Fibroblast of lung (primary cell): ENCODE data around the gene PGA5. TPM values are rescaled to one million over a fixed set of nuclear protein-coding genes. Genes with fewer than 3 reads are reported as not detected.

Experiments used
- DNase-seq, 2 donors: peaks; one replicate each; pipeline versions ENCODE4 v3.0.0 to v3.0.0-alpha.2; 2010; ENCODE audit warnings: low read depth in 2 of 2
- H2AFZ ChIP-seq: 2 replicates; pipeline ENCODE4 v1.5.1; 2012; ENCODE audit warnings: low read length, control low read depth, inconsistent platforms
- H3K27ac ChIP-seq: 2 replicates; pipeline ENCODE4 v1.5.1; 2011; ENCODE audit warnings: low read length, control low read depth; ENCODE audit not compliant: insufficient read depth
- H3K27me3 ChIP-seq: 2 replicates; pipeline ENCODE4 v1.5.1; 2011; ENCODE audit warnings: mild to moderate bottlenecking, low read length; ENCODE audit not compliant: control insufficient read depth, insufficient read depth
- H3K36me3 ChIP-seq: 2 replicates; pipeline ENCODE4 v1.5.1; 2011; ENCODE audit warnings: low read length; ENCODE audit not compliant: control insufficient read depth, insufficient read depth
- H3K4me1 ChIP-seq: 2 replicates; pipeline ENCODE4 v1.5.1; 2011; ENCODE audit warnings: low read length; ENCODE audit not compliant: control insufficient read depth, insufficient read depth; ENCODE audit errors: extremely low read depth
- H3K4me2 ChIP-seq: 2 replicates; pipeline ENCODE4 v1.5.1; 2011; ENCODE audit warnings: low read length, control low read depth; ENCODE audit not compliant: insufficient read depth; ENCODE audit errors: extremely low read depth
- H3K4me3 ChIP-seq, 4 experiments: fragments of 200-600 bp in 1 of 4; sonication (generic) in 1 of 4; replicated peaks in 1 of 4; 2 replicates each; pipeline ENCODE4 v1.5.1; 2011 to 2016; ENCODE audit warnings: low read length in 4 of 4, low read depth in 3 of 4, mild to moderate bottlenecking in 3 of 4, control low read depth in 2 of 4, inconsistent platforms in 1 of 4, mixed read lengths in 1 of 4; ENCODE audit not compliant: insufficient read depth in 1 of 4; ENCODE audit errors: control extremely low read depth in 1 of 4
- H3K79me2 ChIP-seq: 2 replicates; pipeline ENCODE4 v1.5.1; 2012; ENCODE audit warnings: mild to moderate bottlenecking, low read length, inconsistent platforms; ENCODE audit not compliant: control insufficient read depth, insufficient read depth
- H3K9ac ChIP-seq: 2 replicates; pipeline ENCODE4 v1.5.1; 2011; ENCODE audit warnings: mild to moderate bottlenecking, low read length, control low read depth; ENCODE audit not compliant: insufficient read depth
- H3K9me3 ChIP-seq: 2 replicates; pipeline ENCODE4 v1.5.1; 2012; ENCODE audit warnings: low read depth, low read length; ENCODE audit not compliant: control insufficient read depth, insufficient read depth
- H4K20me1 ChIP-seq: 2 replicates; pipeline ENCODE4 v1.5.1; 2011; ENCODE audit warnings: low read length; ENCODE audit not compliant: control insufficient read depth, insufficient read depth; ENCODE audit errors: extremely low read depth
- EZH2 ChIP-seq: IDR thresholded peaks from 2 replicates; pipeline ENCODE4 v1.5.1; 2012; ENCODE audit warnings: low read length, control low read depth, mild to moderate bottlenecking; ENCODE audit errors: missing control alignments
- polyA plus RNA-seq, 2 donors: library from polyadenylated mRNA; depleted of rRNA in 1 of 2; stranded (reverse) in 1 of 2; unstranded in 1 of 2; fragments of >200 nt; gene quantifications; 2 replicates each; pipeline ENCODE4 v1.2.1, GENCODE V29; 2011 to 2012; ENCODE audit warnings: missing spikeins in 1 of 2
- total RNA-seq: library from RNA; depleted of rRNA; stranded (reverse); fragments of >200 nt; gene quantifications from 2 replicates; pipeline ENCODE4 v1.2.1, GENCODE V29; 2014
- TF ChIP-seq, protein P1 (sequence below), 2 donors: IDR thresholded peaks in 1 of 2; conservative IDR thresholded peaks in 1 of 2; 1 replicate in 1 of 2; 2 replicates in 1 of 2; pipeline ENCODE4 v1.5.1; 2011 to 2012; ENCODE audit warnings: low read length in 2 of 2, control low read depth in 1 of 2, inconsistent platforms in 1 of 2, low read depth in 1 of 2, mild to moderate bottlenecking in 1 of 2

The PGA5 gene
- total and polyA plus RNA-seq, 2 donors (not counting 1 experiment from before 2014, with no cell fraction given): 1.3 to 3.3 TPM

DNA sequence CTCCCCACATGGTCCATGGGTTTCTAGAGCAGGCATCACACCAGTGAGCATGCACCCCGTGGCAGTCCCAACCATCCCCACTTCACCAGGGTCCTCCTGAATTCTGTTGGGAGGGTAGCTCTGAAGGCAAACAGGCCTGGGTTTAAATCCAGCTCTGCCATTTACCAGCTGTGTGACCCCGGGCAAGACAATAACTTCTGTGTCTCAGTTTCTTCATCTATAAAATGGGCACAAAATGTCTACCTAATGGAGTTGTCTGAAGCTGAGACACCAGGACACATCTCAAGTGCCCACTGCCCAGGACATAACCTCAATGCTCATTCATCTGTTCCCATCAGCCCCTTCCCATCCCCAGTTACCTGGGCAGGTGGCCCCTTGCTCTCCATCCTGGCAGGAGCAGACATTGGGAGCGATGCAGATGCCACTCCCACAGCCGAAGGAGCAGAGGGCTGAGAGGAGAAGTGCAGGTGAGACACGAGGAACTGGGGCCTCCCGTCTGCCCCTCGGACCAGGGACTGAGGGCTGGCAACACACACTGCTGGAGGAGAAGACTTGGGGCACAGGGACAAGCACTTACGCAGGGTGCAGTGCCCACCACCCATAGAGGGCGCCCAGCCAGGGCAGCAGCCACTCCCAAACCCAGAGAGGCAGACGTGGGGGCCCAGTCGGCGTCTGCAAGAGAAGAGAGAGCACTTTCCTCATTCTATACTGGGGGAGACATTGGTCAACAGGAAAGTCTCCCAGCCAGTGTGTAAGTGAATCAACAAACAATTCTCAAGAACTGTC lies 50.1 kb downstream of the PGA5 start:
- Histone ChIP-seq H3K9me3 (no peaks in the 10 kb centered on the region), H3K36me3 (no peaks in the 10 kb centered on the region), H3K27ac (no peak overlapping the region), H3K27me3 (no peaks in the 10 kb centered on the region), H3K9ac (no peak overlapping the region), H3K4me3 (no peak overlapping the region), H3K79me2 (no peaks in the 10 kb centered on the region), H4K20me1 (no peaks in the 10 kb centered on the region), H2AFZ (no peak overlapping the region), H3K4me2 (no peak overlapping the region), H3K4me1 (peaks cover 11% of the 10 kb centered on the region)
- DNase-seq: no peak
- TF ChIP-seq, protein P1, sequence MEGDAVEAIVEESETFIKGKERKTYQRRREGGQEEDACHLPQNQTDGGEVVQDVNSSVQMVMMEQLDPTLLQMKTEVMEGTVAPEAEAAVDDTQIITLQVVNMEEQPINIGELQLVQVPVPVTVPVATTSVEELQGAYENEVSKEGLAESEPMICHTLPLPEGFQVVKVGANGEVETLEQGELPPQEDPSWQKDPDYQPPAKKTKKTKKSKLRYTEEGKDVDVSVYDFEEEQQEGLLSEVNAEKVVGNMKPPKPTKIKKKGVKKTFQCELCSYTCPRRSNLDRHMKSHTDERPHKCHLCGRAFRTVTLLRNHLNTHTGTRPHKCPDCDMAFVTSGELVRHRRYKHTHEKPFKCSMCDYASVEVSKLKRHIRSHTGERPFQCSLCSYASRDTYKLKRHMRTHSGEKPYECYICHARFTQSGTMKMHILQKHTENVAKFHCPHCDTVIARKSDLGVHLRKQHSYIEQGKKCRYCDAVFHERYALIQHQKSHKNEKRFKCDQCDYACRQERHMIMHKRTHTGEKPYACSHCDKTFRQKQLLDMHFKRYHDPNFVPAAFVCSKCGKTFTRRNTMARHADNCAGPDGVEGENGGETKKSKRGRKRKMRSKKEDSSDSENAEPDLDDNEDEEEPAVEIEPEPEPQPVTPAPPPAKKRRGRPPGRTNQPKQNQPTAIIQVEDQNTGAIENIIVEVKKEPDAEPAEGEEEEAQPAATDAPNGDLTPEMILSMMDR (conservative IDR thresholded peaks at IDR 0.05 in 1 of 2, IDR thresholded peaks at IDR 0.05 in 1 of 2; ENCODE audit: low read depth in 1 of 2, low read length in 2 of 2): peak in 1 of 2 donors; percentile 1
- TF ChIP-seq EZH2: no peak

DNA sequence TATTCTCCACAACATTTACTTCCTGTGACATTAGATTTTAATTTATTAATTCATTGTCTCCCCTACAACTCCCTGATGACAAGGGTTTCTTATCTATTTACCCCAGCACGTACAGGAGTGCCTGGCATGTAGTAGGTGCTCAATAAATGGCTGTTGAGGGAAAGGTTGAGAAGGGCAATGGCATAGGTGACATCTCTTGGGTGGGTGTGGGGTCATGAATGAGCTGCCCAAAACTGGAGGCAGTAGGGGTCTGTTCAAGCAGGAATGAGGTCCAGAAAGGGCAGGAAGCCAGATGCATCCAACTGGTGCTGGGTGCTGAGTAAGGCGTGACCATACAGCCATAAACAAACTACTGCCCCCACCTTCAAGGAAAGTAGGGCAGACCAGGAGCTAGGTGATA lies 51.4 kb downstream of the PGA5 start:
- Histone ChIP-seq H4K20me1 (no peaks in the 10 kb centered on the region), H3K27me3 (no peaks in the 10 kb centered on the region), H3K4me2 (no peak overlapping the region), H3K9ac (no peak overlapping the region), H2AFZ (no peak overlapping the region), H3K9me3 (no peaks in the 10 kb centered on the region), H3K4me3 (no peak overlapping the region), H3K4me1 (peaks cover 16% of the 10 kb centered on the region), H3K36me3 (no peaks in the 10 kb centered on the region), H3K79me2 (no peaks in the 10 kb centered on the region), H3K27ac (no peak overlapping the region)
- DNase-seq: no peak
- TF ChIP-seq EZH2: no peak
- TF ChIP-seq, protein P1 (conservative IDR thresholded peaks at IDR 0.05 in 1 of 2, IDR thresholded peaks at IDR 0.05 in 1 of 2; ENCODE audit: low read depth in 1 of 2, low read length in 2 of 2): no peak

DNA sequence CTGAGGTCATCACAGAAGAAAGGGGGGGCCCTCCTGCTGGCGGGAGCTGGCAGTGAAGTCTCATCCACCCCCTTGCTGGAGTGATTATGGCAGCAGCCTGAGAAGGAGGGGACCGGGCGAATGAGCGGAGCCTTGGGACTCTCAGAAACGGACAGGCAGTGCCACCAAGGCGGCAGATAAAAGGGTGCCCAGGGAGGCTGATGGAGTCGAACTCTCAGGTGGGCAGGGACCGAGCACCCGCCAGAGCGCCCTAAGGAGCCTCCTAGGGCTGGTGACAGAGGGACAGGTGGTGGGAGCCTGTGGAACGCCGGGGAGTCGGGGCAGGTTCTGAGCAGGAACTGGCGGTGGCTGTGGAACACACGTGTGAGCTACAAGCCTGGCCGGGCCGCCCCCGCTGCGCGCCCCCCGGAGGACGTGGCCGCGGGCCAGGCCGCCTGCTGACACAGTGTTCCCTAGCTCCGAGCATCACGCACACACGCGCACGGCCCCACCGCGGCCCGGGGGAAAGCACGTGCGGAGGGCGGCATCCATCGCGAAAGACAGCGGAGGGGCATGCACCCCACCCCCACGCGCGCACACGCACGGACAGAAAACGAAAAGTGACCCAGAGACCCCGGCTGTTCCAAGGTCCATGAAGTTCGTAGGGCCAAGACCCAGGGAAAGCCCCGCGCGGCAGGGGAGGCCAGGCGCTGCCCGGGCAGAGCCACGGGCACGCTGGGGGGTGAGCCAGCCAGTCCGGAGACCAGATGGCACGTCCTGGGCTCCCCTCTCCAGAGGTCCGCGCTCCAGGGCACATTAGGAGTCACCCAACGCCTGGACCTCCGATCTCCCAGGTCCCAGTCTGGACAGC lies 53.1 kb downstream of the PGA5 start:
- Histone ChIP-seq H3K27ac (peak overlapping the region; percentile 32), H3K9ac (peak overlapping the region; percentile 62), H3K79me2 (no peaks in the 10 kb centered on the region), H3K4me1 (peaks cover 30% of the 10 kb centered on the region), H4K20me1 (no peaks in the 10 kb centered on the region), H3K4me2 (peak overlapping the region; percentile 97), H3K4me3 (peak overlapping the region; percentile 48 to 69 (median 54)), H3K27me3 (no peaks in the 10 kb centered on the region), H3K9me3 (no peaks in the 10 kb centered on the region), H3K36me3 (peaks cover 2% of the 10 kb centered on the region), H2AFZ (peak overlapping the region; percentile 59)
- TF ChIP-seq, protein P1 (conservative IDR thresholded peaks at IDR 0.05 in 1 of 2, IDR thresholded peaks at IDR 0.05 in 1 of 2; ENCODE audit: low read depth in 1 of 2, low read length in 2 of 2): no peak
- no peak for TF ChIP-seq EZH2
- DNase-seq: peak; percentile 35 to 42
